Measurements from ENCODE around the gene ECI1. TPM values are rescaled to one million over a fixed set of nuclear protein-coding genes. Genes with fewer than 3 reads are reported as not detected.
"Not testable (repeated sequence)": the region's sequence is repeated elsewhere in the genome, so short reads cannot be mapped to it uniquely, and the experiment has no call there.

Gene ECI1
- total RNA-seq, 1 donor from 2014 or later = 36.5 TPM

- intact Hi-C loops (cut with micrococcal nuclease) = loop anchor here (1.0 kb wide), 1 partner anchor 9 kb away; no protein-coding TSS in a partner anchor
- Mint-ChIP-seq H3K4me3 (no peak overlapping the region), H3K9me3 (no peaks in the 10 kb centered on the region), H3K36me3 (ENCODE audit: low read depth) (peaks cover 55% of the 10 kb centered on the region), H3K4me1 (ENCODE audit: low read depth) (peaks cover 13% of the 10 kb centered on the region), H3K27me3 (ENCODE audit: insufficient read depth) (no peaks in the 10 kb centered on the region), H3K27ac (no peak overlapping the region)
- DNase-seq (ENCODE audit: low spot score) = no peak
These were observed 6.3 kb upstream of the ECI1 start for GRCh38 chr16:2257726-2258125.

GRCh38 chr16:2256531-2257140 lies 5.2 kb upstream of the ECI1 start:
- no peak for DNase-seq (ENCODE audit: low spot score)
- Mint-ChIP-seq H3K27me3 (ENCODE audit: insufficient read depth) (no peaks in the 10 kb centered on the region), H3K4me3 (no peak overlapping the region), H3K4me1 (ENCODE audit: low read depth) (peaks cover 13% of the 10 kb centered on the region), H3K36me3 (ENCODE audit: low read depth) (peaks cover 47% of the 10 kb centered on the region), H3K27ac (no peak overlapping the region), H3K9me3 (no peaks in the 10 kb centered on the region)
- intact Hi-C loops (cut with micrococcal nuclease) = loop anchor here (1.0 kb wide), 1 partner anchor 10 kb away; no protein-coding TSS in a partner anchor

- peaks cover 38% of the 10 kb centered on the region for H3K36me3 Mint-ChIP-seq (ENCODE audit: low read depth)
- H3K4me3 Mint-ChIP-seq = no peak overlapping the region
- H3K9me3 Mint-ChIP-seq = no peaks in the 10 kb centered on the region
- H3K4me1 Mint-ChIP-seq (ENCODE audit: low read depth) = peaks cover 13% of the 10 kb centered on the region
- no peak for DNase-seq (ENCODE audit: low spot score)
- peak overlapping the region; percentile 48 for H3K27ac Mint-ChIP-seq
- intact Hi-C loops (cut with micrococcal nuclease) = no loop called here
- H3K27me3 Mint-ChIP-seq (ENCODE audit: insufficient read depth) = no peaks in the 10 kb centered on the region
These were observed 1.9 kb upstream of the ECI1 start for GRCh38 chr16:2253293-2253692.

- H3K4me3 Mint-ChIP-seq = no peak overlapping the region
- peaks cover 36% of the 10 kb centered on the region for H3K36me3 Mint-ChIP-seq (ENCODE audit: low read depth)
- H3K9me3 Mint-ChIP-seq = no peaks in the 10 kb centered on the region
- DNase-seq (ENCODE audit: low spot score) = no peak
- peak overlapping the region; percentile 70 for H3K27ac Mint-ChIP-seq
- intact Hi-C loops (cut with micrococcal nuclease) = no loop called here
- no peaks in the 10 kb centered on the region for H3K27me3 Mint-ChIP-seq (ENCODE audit: insufficient read depth)
- H3K4me1 Mint-ChIP-seq (ENCODE audit: low read depth) = peaks cover 13% of the 10 kb centered on the region
These were observed 1.4 kb upstream of the ECI1 start for GRCh38 chr16:2252806-2253148.

GRCh38 chr16:2250652-2251295 lies 613 bp downstream of the ECI1 start:
- intact Hi-C loops (cut with micrococcal nuclease) = loop anchor here (1.0 to 2.0 kb wide), 6 partner anchors 18 to 179 kb away; partner anchors contain the start of genes CCNF, E4F1, MLST8 and RNPS1
- peak overlapping the region; percentile 91 for H3K4me3 Mint-ChIP-seq
- H3K9me3 Mint-ChIP-seq = no peaks in the 10 kb centered on the region
- H3K27ac Mint-ChIP-seq = peak overlapping the region; percentile 94
- H3K27me3 Mint-ChIP-seq (ENCODE audit: insufficient read depth) = no peaks in the 10 kb centered on the region
- H3K36me3 Mint-ChIP-seq (ENCODE audit: low read depth) = peaks cover 22% of the 10 kb centered on the region
- H3K4me1 Mint-ChIP-seq (ENCODE audit: low read depth) = peaks cover 5% of the 10 kb centered on the region
- DNase-seq (ENCODE audit: low spot score) = peak; percentile 34

GRCh38 chr16:2246301-2246885 lies 5.0 kb downstream of the ECI1 start:
- Mint-ChIP-seq H3K36me3 (ENCODE audit: low read depth) (peaks cover 8% of the 10 kb centered on the region), H3K9me3 (no peaks in the 10 kb centered on the region), H3K27me3 (ENCODE audit: insufficient read depth) (no peaks in the 10 kb centered on the region), H3K4me3 (no peak overlapping the region), H3K4me1 (ENCODE audit: low read depth) (no peaks in the 10 kb centered on the region), H3K27ac (no peak overlapping the region)
- DNase-seq (ENCODE audit: low spot score) = no peak
- intact Hi-C loops (cut with micrococcal nuclease) = no loop called here

GRCh38 chr16:2244926-2245795 lies 6.2 kb downstream of the ECI1 start:
- no peaks in the 10 kb centered on the region for H3K4me1 Mint-ChIP-seq (ENCODE audit: low read depth)
- H3K27ac Mint-ChIP-seq = no peak overlapping the region
- no peaks in the 10 kb centered on the region for H3K9me3 Mint-ChIP-seq
- intact Hi-C loops (cut with micrococcal nuclease) = no loop called here
- H3K36me3 Mint-ChIP-seq (ENCODE audit: low read depth) = peaks cover 8% of the 10 kb centered on the region
- DNase-seq (ENCODE audit: low spot score) = no peak
- no peaks in the 10 kb centered on the region for H3K27me3 Mint-ChIP-seq (ENCODE audit: insufficient read depth)
- no peak overlapping the region for H3K4me3 Mint-ChIP-seq

GRCh38 chr16:2244301-2244700 lies 7.1 kb downstream of the ECI1 start:
- intact Hi-C loops (cut with micrococcal nuclease) = no loop called here
- Mint-ChIP-seq H3K4me1 (ENCODE audit: low read depth) (no peaks in the 10 kb centered on the region), H3K9me3 (no peaks in the 10 kb centered on the region), H3K4me3 (no peak overlapping the region), H3K36me3 (ENCODE audit: low read depth) (peaks cover 8% of the 10 kb centered on the region), H3K27ac (no peak overlapping the region), H3K27me3 (ENCODE audit: insufficient read depth) (no peaks in the 10 kb centered on the region)
- no peak for DNase-seq (ENCODE audit: low spot score)

- no peaks in the 10 kb centered on the region for H3K27me3 Mint-ChIP-seq (ENCODE audit: insufficient read depth)
- DNase-seq (ENCODE audit: low spot score) = no peak
- intact Hi-C loops (cut with micrococcal nuclease) = no loop called here
- no peak overlapping the region for H3K27ac Mint-ChIP-seq
- H3K9me3 Mint-ChIP-seq = no peaks in the 10 kb centered on the region
- no peak overlapping the region for H3K4me3 Mint-ChIP-seq
- H3K36me3 Mint-ChIP-seq (ENCODE audit: low read depth) = peaks cover 8% of the 10 kb centered on the region
- H3K4me1 Mint-ChIP-seq (ENCODE audit: low read depth) = no peaks in the 10 kb centered on the region
These were observed 7.6 kb downstream of the ECI1 start for GRCh38 chr16:2243781-2244180.

GRCh38 chr16:2243031-2243528 lies 8.3 kb downstream of the ECI1 start:
- intact Hi-C loops (cut with micrococcal nuclease) = no loop called here
- DNase-seq (ENCODE audit: low spot score) = no peak
- H3K27me3 Mint-ChIP-seq (ENCODE audit: insufficient read depth) = no peaks in the 10 kb centered on the region
- no peaks in the 10 kb centered on the region for H3K4me1 Mint-ChIP-seq (ENCODE audit: low read depth)
- H3K9me3 Mint-ChIP-seq = no peaks in the 10 kb centered on the region
- no peak overlapping the region for H3K27ac Mint-ChIP-seq
- peaks cover 8% of the 10 kb centered on the region for H3K36me3 Mint-ChIP-seq (ENCODE audit: low read depth)
- H3K4me3 Mint-ChIP-seq = no peak overlapping the region

GRCh38 chr16:2242598-2242997 lies 8.8 kb downstream of the ECI1 start:
- H3K4me3 Mint-ChIP-seq = no peak overlapping the region
- DNase-seq (ENCODE audit: low spot score) = no peak
- H3K27ac Mint-ChIP-seq = no peak overlapping the region

GRCh38 chr16:2240331-2240730 lies 11.1 kb downstream of the ECI1 start:
- H3K4me1 Mint-ChIP-seq (ENCODE audit: low read depth); H3K4me3 Mint-ChIP-seq; DNase-seq (ENCODE audit: low spot score): not testable (repeated sequence)

More at GRCh38 chr16:2242598-2242997, 8.8 kb downstream of the ECI1 start:
- no peaks in the 10 kb centered on the region for H3K27me3 Mint-ChIP-seq (ENCODE audit: insufficient read depth)
- no peaks in the 10 kb centered on the region for H3K9me3 Mint-ChIP-seq
- intact Hi-C loops (cut with micrococcal nuclease) = no loop called here
- no peaks in the 10 kb centered on the region for H3K4me1 Mint-ChIP-seq (ENCODE audit: low read depth)
- peaks cover 8% of the 10 kb centered on the region for H3K36me3 Mint-ChIP-seq (ENCODE audit: low read depth)

More at GRCh38 chr16:2240331-2240730, 11.1 kb downstream of the ECI1 start:
- H3K27me3 Mint-ChIP-seq (ENCODE audit: insufficient read depth); intact Hi-C loops (cut with micrococcal nuclease); H3K9me3 Mint-ChIP-seq; H3K36me3 Mint-ChIP-seq (ENCODE audit: low read depth); H3K27ac Mint-ChIP-seq: not testable (repeated sequence)
